ENCODE results near the gene CYB561D2. TPM values are rescaled to one million over a fixed set of nuclear protein-coding genes. Genes with fewer than 3 reads are reported as not detected.

The CYB561D2 gene
- polyA plus RNA-seq, 1 donor (not counting 4 experiments of a cell fraction or from before 2014, with no cell fraction given): 12.3 TPM

- Histone ChIP-seq H3K36me3 (ENCODE audit: control insufficient read depth in 2 of 2, extremely low read depth in 1 of 2, insufficient read depth in 2 of 2, low read length in 2 of 2) (peaks cover 12 to 25% of the 10 kb centered on the region in 2 experiments), H3K9me1 (ENCODE audit: control insufficient read depth, extremely low read depth, insufficient read depth, low read length) (peaks cover 7% of the 10 kb centered on the region), H3K27me3 (ENCODE audit: control insufficient read depth, extremely low read depth, insufficient read depth, low read length) (no peaks in the 10 kb centered on the region), H3K4me3 (ENCODE audit: control insufficient read depth in 2 of 3, extremely low read depth in 1 of 3, insufficient read depth in 2 of 3, low read depth in 1 of 3, low read length in 3 of 3) (peak overlapping the region in 2 of 3 experiments; percentile 50 to 54), H4K20me1 (ENCODE audit: control insufficient read depth, extremely low read depth, insufficient read depth, low read length) (no peaks in the 10 kb centered on the region), H3K9ac (ENCODE audit: control insufficient read depth, extremely low read depth, insufficient read depth, low read length) (peak overlapping the region; percentile 71), H3K27ac (ENCODE audit: control insufficient read depth, insufficient read depth, low read length) (peak overlapping the region; percentile 88), H3K79me2 (ENCODE audit: control insufficient read depth, insufficient read depth, low read length) (peaks cover 35% of the 10 kb centered on the region), H3K9me3 (ENCODE audit: control insufficient read depth, low read depth, low read length) (no peaks in the 10 kb centered on the region), H2AFZ (ENCODE audit: control insufficient read depth, low read length) (no peak overlapping the region), H3K4me2 (ENCODE audit: control insufficient read depth, extremely low read depth, insufficient read depth, low read depth, low read length) (peak overlapping the region; percentile 95), H3K4me1 (ENCODE audit: control insufficient read depth, extremely low read depth, insufficient read depth, low read length) (peaks cover 45% of the 10 kb centered on the region)
- no peak for TF ChIP-seq EZH2 (IDR thresholded peaks at IDR 0.05; ENCODE audit: low read length)
- TF ChIP-seq, protein P1, sequence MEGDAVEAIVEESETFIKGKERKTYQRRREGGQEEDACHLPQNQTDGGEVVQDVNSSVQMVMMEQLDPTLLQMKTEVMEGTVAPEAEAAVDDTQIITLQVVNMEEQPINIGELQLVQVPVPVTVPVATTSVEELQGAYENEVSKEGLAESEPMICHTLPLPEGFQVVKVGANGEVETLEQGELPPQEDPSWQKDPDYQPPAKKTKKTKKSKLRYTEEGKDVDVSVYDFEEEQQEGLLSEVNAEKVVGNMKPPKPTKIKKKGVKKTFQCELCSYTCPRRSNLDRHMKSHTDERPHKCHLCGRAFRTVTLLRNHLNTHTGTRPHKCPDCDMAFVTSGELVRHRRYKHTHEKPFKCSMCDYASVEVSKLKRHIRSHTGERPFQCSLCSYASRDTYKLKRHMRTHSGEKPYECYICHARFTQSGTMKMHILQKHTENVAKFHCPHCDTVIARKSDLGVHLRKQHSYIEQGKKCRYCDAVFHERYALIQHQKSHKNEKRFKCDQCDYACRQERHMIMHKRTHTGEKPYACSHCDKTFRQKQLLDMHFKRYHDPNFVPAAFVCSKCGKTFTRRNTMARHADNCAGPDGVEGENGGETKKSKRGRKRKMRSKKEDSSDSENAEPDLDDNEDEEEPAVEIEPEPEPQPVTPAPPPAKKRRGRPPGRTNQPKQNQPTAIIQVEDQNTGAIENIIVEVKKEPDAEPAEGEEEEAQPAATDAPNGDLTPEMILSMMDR (optimal IDR thresholded peaks at IDR 0.05 in 1 of 3, IDR thresholded peaks at IDR 0.05 in 1 of 3, conservative IDR thresholded peaks at IDR 0.05 in 1 of 3; ENCODE audit: extremely low read depth in 1 of 3, insufficient read depth in 2 of 3, low read length in 3 of 3): no peak
- FAIRE-seq: peak; percentile 93
- peak; percentile 95 for DNase-seq (ENCODE audit: low read depth, low spot score)
- dilution Hi-C loops (cut with MboI; ENCODE audit: extremely low pct_ligation_motif_present, low sequenced_read_pairs): no loop called here
Measured at GRCh38 chr3:50316657-50317242, 33.9 kb upstream of the CYB561D2 start.

DNA sequence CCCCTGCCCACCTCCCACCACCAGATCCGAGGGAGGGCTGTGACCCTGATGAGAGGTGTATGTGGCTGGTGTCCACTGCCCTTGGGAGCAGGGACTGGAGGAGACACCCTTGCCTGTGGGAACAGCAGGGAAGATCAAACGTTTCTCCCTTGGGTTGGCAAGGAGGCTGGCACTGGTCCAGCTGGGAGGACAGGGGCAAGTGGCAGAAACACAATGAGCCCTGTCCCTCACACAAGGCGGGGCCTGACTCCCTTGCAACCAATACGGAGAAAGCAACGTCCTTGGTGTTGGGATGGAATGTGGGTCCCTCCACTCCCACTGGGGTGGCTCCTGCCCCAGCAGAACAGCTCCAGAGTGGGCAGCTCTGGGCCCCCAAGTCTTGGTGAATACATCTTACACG is 33.4 kb upstream of the CYB561D2 start:
- H3K79me2 ChIP-seq (ENCODE audit: control insufficient read depth, insufficient read depth, low read length): peaks cover 35% of the 10 kb centered on the region
- FAIRE-seq (peak; percentile 55), DNase-seq (ENCODE audit: low read depth, low spot score) (no peak)
- H3K4me2 ChIP-seq (ENCODE audit: control insufficient read depth, extremely low read depth, insufficient read depth, low read depth, low read length): peak overlapping the region; percentile 95
- peak overlapping the region; percentile 71 for H3K9ac ChIP-seq (ENCODE audit: control insufficient read depth, extremely low read depth, insufficient read depth, low read length)
- no peaks in the 10 kb centered on the region for H3K9me3 ChIP-seq (ENCODE audit: control insufficient read depth, low read depth, low read length)
- dilution Hi-C loops (cut with MboI; ENCODE audit: extremely low pct_ligation_motif_present, low sequenced_read_pairs): no loop called here
- H3K27me3 ChIP-seq (ENCODE audit: control insufficient read depth, extremely low read depth, insufficient read depth, low read length): no peaks in the 10 kb centered on the region
- no peak overlapping the region for H2AFZ ChIP-seq (ENCODE audit: control insufficient read depth, low read length)
- peaks cover 49% of the 10 kb centered on the region for H3K4me1 ChIP-seq (ENCODE audit: control insufficient read depth, extremely low read depth, insufficient read depth, low read length)
- peak overlapping the region; percentile 88 for H3K27ac ChIP-seq (ENCODE audit: control insufficient read depth, insufficient read depth, low read length)
- peaks cover 12 to 25% of the 10 kb centered on the region in 2 experiments for H3K36me3 ChIP-seq (ENCODE audit: control insufficient read depth in 2 of 2, extremely low read depth in 1 of 2, insufficient read depth in 2 of 2, low read length in 2 of 2)
- peak overlapping the region in 2 of 3 experiments; percentile 50 to 54 for H3K4me3 ChIP-seq (ENCODE audit: control insufficient read depth in 2 of 3, extremely low read depth in 1 of 3, insufficient read depth in 2 of 3, low read depth in 1 of 3, low read length in 3 of 3)
- H3K9me1 ChIP-seq (ENCODE audit: control insufficient read depth, extremely low read depth, insufficient read depth, low read length): peaks cover 7% of the 10 kb centered on the region
- TF ChIP-seq EZH2 (IDR thresholded peaks at IDR 0.05; ENCODE audit: low read length): no peak
- TF ChIP-seq, protein P1 (optimal IDR thresholded peaks at IDR 0.05 in 1 of 3, IDR thresholded peaks at IDR 0.05 in 1 of 3, conservative IDR thresholded peaks at IDR 0.05 in 1 of 3; ENCODE audit: extremely low read depth in 1 of 3, insufficient read depth in 2 of 3, low read length in 3 of 3): no peak
- no peaks in the 10 kb centered on the region for H4K20me1 ChIP-seq (ENCODE audit: control insufficient read depth, extremely low read depth, insufficient read depth, low read length)
